AG04450 (cell line): ENCODE results near the gene SGMS1. TPM values are rescaled to one million over a fixed set of nuclear protein-coding genes. Genes with fewer than 3 reads are reported as not detected.

Experiments
- CTCF ChIA-PET: fragments of 300-600, 350-600 bp; formaldehyde crosslinking; extraction: SDS; loops from one replicate; lab custom pipeline; 2022; ENCODE audit warnings: antibody characterized with exemption, inconsistent platforms; lab: Charles Lee
- POLR2A ChIA-PET: fragments of 350-600 bp; formaldehyde crosslinking; extraction: SDS; loops from one replicate; lab custom pipeline; 2021; ENCODE audit warnings: antibody characterized with exemption, inconsistent platforms; lab: Yijun Ruan, JAX
- DNase-seq: peaks from one replicate; pipeline ENCODE4 v3.0.0-alpha.2; 2011; ENCODE audit warnings: low read depth, low spot score
- H3K27ac ChIP-seq: one replicate; pipeline ENCODE4 v1.5.1; 2012; ENCODE audit warnings: low read depth, low read length, control low read depth
- H3K27me3 ChIP-seq: one replicate; pipeline ENCODE4 v1.6.0; 2012; ENCODE audit warnings: low read length; ENCODE audit not compliant: control insufficient read depth, insufficient read depth
- H3K4me3 ChIP-seq: 2 replicates; pipeline ENCODE4 v1.5.1; 2011; ENCODE audit warnings: mild to moderate bottlenecking, low read depth, low read length, control low read depth
- H3K9me3 ChIP-seq: 2 replicates; pipeline ENCODE4 v1.5.1; 2012; ENCODE audit warnings: low read length; ENCODE audit not compliant: control insufficient read depth, insufficient read depth
- CTCF ChIP-seq: IDR thresholded peaks from 2 replicates; pipeline ENCODE4 v1.5.1; 2011; ENCODE audit warnings: low read depth, low read length, control low read depth, inconsistent platforms
- polyA plus RNA-seq: library from polyadenylated mRNA; depleted of rRNA; stranded (reverse); fragments of >200 nt; gene quantifications from 2 replicates; pipeline ENCODE4 v1.2.3, GENCODE V29; 2011

SGMS1 gene
- polyA plus RNA-seq, 1 experiment, result 17.7 TPM

- H3K9me3 ChIP-seq, result no peaks in the 10 kb centered on the region
- ChIA-PET POLR2A (no interaction called here), CTCF (interaction anchor here (1.0 kb wide), 1 partner anchor 199 kb away, joined by 3 read pairs; no protein-coding TSS in a partner anchor)
- H3K27ac ChIP-seq, result no peak overlapping the region
- H3K4me3 ChIP-seq, result no peak overlapping the region
- TF ChIP-seq CTCF, result no peak
- no peak for DNase-seq
- no peaks in the 10 kb centered on the region for H3K27me3 ChIP-seq
These were observed 8.1 kb downstream of the SGMS1 start for GRCh38 chr10:50615658-50616057.

- Histone ChIP-seq H3K27ac (no peak overlapping the region), H3K27me3 (no peaks in the 10 kb centered on the region), H3K4me3 (no peak overlapping the region), H3K9me3 (no peaks in the 10 kb centered on the region)
- POLR2A ChIA-PET, result interaction anchor here (1.1 kb wide), 1 partner anchor 10 kb away, joined by 9 read pairs; no protein-coding TSS in a partner anchor
- DNase-seq, result no peak
- CTCF ChIA-PET, result no interaction called here
- TF ChIP-seq CTCF, result peak; percentile 16; the same call in 1 of the 2 replicates
These were observed 9.2 kb downstream of the SGMS1 start for GRCh38 chr10:50614444-50615137.

GRCh38 chr10:50613726-50614443 lies 9.9 kb downstream of the SGMS1 start:
- POLR2A ChIA-PET, result interaction anchor here (1.1 kb wide), 1 partner anchor 11 kb away, joined by 9 read pairs; no protein-coding TSS in a partner anchor
- no peaks in the 10 kb centered on the region for H3K9me3 ChIP-seq
- CTCF ChIA-PET, result interaction anchor here (1.2 kb wide), 1 partner anchor 338 kb away, joined by 3 read pairs; no protein-coding TSS in a partner anchor

GRCh38 chr10:50613150-50613549 lies 10.6 kb downstream of the SGMS1 start:
- ChIA-PET CTCF (interaction anchor here (1.2 kb wide), 1 partner anchor 337 kb away, joined by 3 read pairs; no protein-coding TSS in a partner anchor), POLR2A (interaction anchor here (1.1 kb wide), 2 partner anchors 9 to 12 kb away, joined by 4 to 9 read pairs; no protein-coding TSS in a partner anchor)
- no peak for DNase-seq
- Histone ChIP-seq H3K4me3 (no peak overlapping the region), H3K9me3 (no peaks in the 10 kb centered on the region), H3K27ac (no peak overlapping the region), H3K27me3 (no peaks in the 10 kb centered on the region)
- TF ChIP-seq CTCF, result no peak

More at GRCh38 chr10:50613726-50614443, 9.9 kb downstream of the SGMS1 start:
- DNase-seq, result no peak
- H3K4me3 ChIP-seq, result no peak overlapping the region
- H3K27me3 ChIP-seq, result no peaks in the 10 kb centered on the region
- TF ChIP-seq CTCF, result no peak
- H3K27ac ChIP-seq, result no peak overlapping the region

GRCh38 chr10:50610368-50610767 lies 13.4 kb downstream of the SGMS1 start:
- POLR2A ChIA-PET, result no interaction called here
- H3K4me3 ChIP-seq, result no peak overlapping the region
- H3K27me3 ChIP-seq, result no peaks in the 10 kb centered on the region
- TF ChIP-seq CTCF, result no peak
- no peaks in the 10 kb centered on the region for H3K9me3 ChIP-seq
- DNase-seq, result no peak
- no peak overlapping the region for H3K27ac ChIP-seq
- CTCF ChIA-PET, result no interaction called here
